ENCODE results near the gene LACTB. TPM values are rescaled to one million over a fixed set of nuclear protein-coding genes. Genes with fewer than 3 reads are reported as not detected.

Gene LACTB
- total and polyA plus RNA-seq, 2 of the 4 experiments (the other 2 are of a cell fraction): 12.9 to 32.7 TPM

DNA sequence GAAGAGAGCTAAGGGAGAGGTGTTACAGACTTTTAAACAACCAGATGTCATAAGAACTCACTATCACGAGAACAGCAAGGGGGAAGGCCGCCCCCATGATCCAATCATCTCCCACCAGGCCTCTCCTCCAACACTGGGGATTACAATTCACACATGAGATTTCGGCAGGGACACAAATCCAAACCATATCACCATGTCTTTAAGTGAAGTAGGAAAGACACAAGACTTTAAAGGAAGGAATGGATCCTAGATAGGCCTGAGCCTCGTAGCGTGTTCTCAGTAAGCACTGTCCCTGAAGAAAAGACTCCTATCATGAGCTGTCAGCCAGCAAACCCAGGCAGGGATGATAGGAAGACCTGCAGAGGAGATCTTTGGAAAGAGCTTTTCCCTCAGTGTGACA lies 50.7 kb downstream of the LACTB start:
- no peaks in the 10 kb centered on the region for H4K20me1 ChIP-seq (ENCODE audit: insufficient read depth, low read length)
- H3K56ac ChIP-seq (ENCODE audit: extremely low read depth, insufficient read depth, low read length): no peak overlapping the region
- WGBS, 2 experiments (ENCODE audit: extremely low coverage in 2 of 2, insufficient read length in 1 of 2): no CpG with 5 or more reads among the region's 5 CpGs
- no peak overlapping the region for H3K18ac ChIP-seq (ENCODE audit: low read depth, low read length)
- H3K9ac ChIP-seq (ENCODE audit: low read depth, low read length): no peak overlapping the region
- no peaks in the 10 kb centered on the region for H3K79me1 ChIP-seq (ENCODE audit: low read depth in 1 of 2, low read length in 2 of 2)
- peak overlapping the region; percentile 21; the same call in 1 of the 2 replicates for H3K14ac ChIP-seq (replicated peaks; ENCODE audit: low read depth, low read length)
- peak overlapping the region; percentile 46; the same call in 1 of the 2 replicates for H3K4ac ChIP-seq (ENCODE audit: low read depth, low read length)
- dilution Hi-C loops (cut with HindIII; ENCODE audit: low sequenced_read_pairs, unreplicated experiment) (no loop called here), intact Hi-C loops (cut with micrococcal nuclease) (no loop called here), in situ Hi-C loops (cut with MboI; ENCODE audit: low sequenced_read_pairs) (loop anchor here (25.0 kb wide), 1 partner anchor 240 kb away; no protein-coding TSS in a partner anchor)
- DNase-seq (no peak), ATAC-seq (ENCODE audit: low read depth) (no peak)
- H3K9me1 ChIP-seq (ENCODE audit: insufficient read depth, low read length): peaks cover 6% of the 10 kb centered on the region; the same call in 1 of the 2 replicates
- no peak overlapping the region; the same call in 2 of the 3 replicates for H2BK15ac ChIP-seq (ENCODE audit: low read depth, low read length)
- 0 out of 2 replicates have a peak overlapping the region, but pooled peaks have one; percentile 13 for H4K91ac ChIP-seq (ENCODE audit: insufficient read depth, low read depth, low read length)
- H3K4me1 ChIP-seq (ENCODE audit: control insufficient read depth, insufficient read depth, low read length): peaks cover 3% of the 10 kb centered on the region; the same call in 1 of the 2 replicates
- no peaks in the 10 kb centered on the region for H3K27me3 ChIP-seq (ENCODE audit: control insufficient read depth, insufficient read depth, low read length)
- no TSS peak for BruUV-seq (replicated peaks)
- H3K27ac ChIP-seq (ENCODE audit: insufficient read depth, low read length): no peak overlapping the region
- TF ChIP-seq CHD1 (IDR thresholded peaks at IDR 0.05; ENCODE audit: low read depth, low read length): no peak
- TF ChIP-seq, protein P1, sequence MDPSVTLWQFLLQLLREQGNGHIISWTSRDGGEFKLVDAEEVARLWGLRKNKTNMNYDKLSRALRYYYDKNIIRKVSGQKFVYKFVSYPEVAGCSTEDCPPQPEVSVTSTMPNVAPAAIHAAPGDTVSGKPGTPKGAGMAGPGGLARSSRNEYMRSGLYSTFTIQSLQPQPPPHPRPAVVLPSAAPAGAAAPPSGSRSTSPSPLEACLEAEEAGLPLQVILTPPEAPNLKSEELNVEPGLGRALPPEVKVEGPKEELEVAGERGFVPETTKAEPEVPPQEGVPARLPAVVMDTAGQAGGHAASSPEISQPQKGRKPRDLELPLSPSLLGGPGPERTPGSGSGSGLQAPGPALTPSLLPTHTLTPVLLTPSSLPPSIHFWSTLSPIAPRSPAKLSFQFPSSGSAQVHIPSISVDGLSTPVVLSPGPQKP (IDR thresholded peaks at IDR 0.05; ENCODE audit: borderline replicate concordance, low read depth, low read length): no peak
- H2BK20ac ChIP-seq (ENCODE audit: low read depth, low read length): no peak overlapping the region
- H3K4me3 ChIP-seq (ENCODE audit: insufficient read depth, low read depth, low read length): no peak overlapping the region
- no peak overlapping the region for H4K8ac ChIP-seq (ENCODE audit: low read depth in 2 of 2, low read length in 2 of 2)
- no peaks in the 10 kb centered on the region for H3K36me3 ChIP-seq (ENCODE audit: control insufficient read depth, insufficient read depth, low read length)
- no peak overlapping the region for H2BK5ac ChIP-seq (ENCODE audit: low read depth, low read length, poor library complexity, severe bottlenecking)
- no peak overlapping the region for H3K4me2 ChIP-seq (ENCODE audit: low read depth, low read length)
- CTCF ChIA-PET: interaction anchor here (1.0 kb wide), 1 partner anchor 99 kb away, joined by 6 read pairs; no protein-coding TSS in a partner anchor
- H2AK9ac ChIP-seq (replicated peaks; ENCODE audit: low read depth, low read length, poor library complexity): no peak overlapping the region
- no peak overlapping the region for H4K5ac ChIP-seq (ENCODE audit: low read depth, low read length)
- POLR2A ChIA-PET (ENCODE audit: unreplicated experiment): interaction anchor here (0.7 kb wide), 1 partner anchor 18 kb away, joined by 4 read pairs; no protein-coding TSS in a partner anchor
- no peaks in the 10 kb centered on the region for H3K9me3 ChIP-seq (ENCODE audit: control insufficient read depth, insufficient read depth, low read length)
- H3K23ac ChIP-seq (ENCODE audit: low read depth, low read length): peak overlapping the region; percentile 36; the same call in 1 of the 2 replicates
- H2AFZ ChIP-seq (replicated peaks; ENCODE audit: low read length, poor library complexity): no peak overlapping the region
- H2AK5ac ChIP-seq (ENCODE audit: low read depth, low read length): no peak overlapping the region
- no peak overlapping the region for H2BK120ac ChIP-seq (ENCODE audit: low read depth, low read length)

Data from IMR-90 (cell line).